H1 (cell line): ENCODE measurements around the gene ATF3. TPM values are rescaled to one million over a fixed set of nuclear protein-coding genes. Genes with fewer than 3 reads are reported as not detected.

Experiments
- CTCF ChIA-PET: fragments of 300-600 bp; sonication (Branson Sonifier 250); formaldehyde crosslinking; loops from one replicate; lab custom pipeline; 2021; ENCODE audit not compliant: partially characterized antibody; lab: Charles Lee
- POLR2A ChIA-PET: fragments of 300-600 bp; sonication (Branson Sonifier 250); formaldehyde crosslinking; loops from one replicate; lab custom pipeline; 2021; ENCODE audit warnings: inconsistent platforms; ENCODE audit not compliant: partially characterized antibody; lab: Charles Lee
- DNase-seq, 2 experiments: peaks; one replicate each; pipeline versions ENCODE4 v3.0.0 to v3.0.0-alpha.2; 2010 to 2022; ENCODE audit warnings: low spot score in 2 of 2, low read depth in 1 of 2, mixed read lengths in 1 of 2
- FAIRE-seq: peaks from 2 replicates; lab custom pipeline; 2011; peaks lifted over from hg19 to GRCh38; lab: Jason Lieb, UNC
- H2AFZ ChIP-seq: 2 replicates; pipeline ENCODE4 v1.8.1; 2012; ENCODE audit warnings: low read length, inconsistent platforms
- H2AK5ac ChIP-seq: 2 replicates; pipeline ENCODE4 v1.6.1; 2013; ENCODE audit warnings: low read depth, low read length
- H2BK120ac ChIP-seq: replicated peaks from 2 replicates; pipeline ENCODE3; 2013; ENCODE audit warnings: low read depth, low read length, inconsistent platforms
- H2BK12ac ChIP-seq: 2 replicates; pipeline ENCODE4 v1.6.1; 2013; ENCODE audit warnings: low read depth, low read length
- H2BK15ac ChIP-seq: 2 replicates; pipeline ENCODE4 v1.6.1; 2013; ENCODE audit warnings: low read length
- H2BK20ac ChIP-seq: 2 replicates; pipeline ENCODE4 v1.6.1; 2013; ENCODE audit warnings: low read length
- H2BK5ac ChIP-seq: 2 replicates; pipeline ENCODE4 v1.6.1; 2013; ENCODE audit warnings: low read depth, low read length
- H3K14ac ChIP-seq: 2 replicates; pipeline ENCODE4 v1.6.1; 2013; ENCODE audit warnings: inconsistent platforms; ENCODE audit not compliant: insufficient read length
- H3K18ac ChIP-seq: 2 replicates; pipeline ENCODE4 v1.6.1; 2013; ENCODE audit warnings: low read length; ENCODE audit errors: extremely low read depth
- H3K23ac ChIP-seq: 2 replicates; pipeline ENCODE4 v1.6.1; 2013; ENCODE audit warnings: inconsistent platforms; ENCODE audit not compliant: insufficient read length
- H3K23me2 ChIP-seq: 2 replicates; pipeline ENCODE4 v1.6.1; 2013; ENCODE audit warnings: low read depth, low read length
- H3K27ac ChIP-seq: 2 replicates; pipeline ENCODE4 v1.6.1; 2011; ENCODE audit warnings: low read depth, low read length, inconsistent platforms
- H3K27me3 ChIP-seq, 4 experiments: replicated peaks in 1 of 4; 1 replicate in 1 of 4; 2 replicates in 3 of 4; pipeline versions ENCODE4 v1.6.1 to v1.8.1; 2011 to 2013; ENCODE audit warnings: low read length in 3 of 4, mild to moderate bottlenecking in 3 of 4, inconsistent platforms in 2 of 4, mixed read lengths in 2 of 4, moderate library complexity in 1 of 4; ENCODE audit not compliant: control insufficient read depth in 3 of 4, insufficient read depth in 3 of 4; ENCODE audit errors: extremely low read depth in 1 of 4
- H3K36me3 ChIP-seq, 4 experiments: 2 replicates each; pipeline versions ENCODE4 v1.6.1 to v1.8.1; 2011 to 2013; ENCODE audit warnings: mild to moderate bottlenecking in 4 of 4, low read length in 3 of 4, moderate library complexity in 2 of 4, control low read depth in 1 of 4, inconsistent platforms in 1 of 4; ENCODE audit not compliant: insufficient read depth in 4 of 4, control insufficient read depth in 2 of 4
- H3K4ac ChIP-seq: replicated peaks from 2 replicates; pipeline ENCODE3; 2013; ENCODE audit warnings: low read length, low read depth, mixed read lengths, inconsistent platforms; ENCODE audit not compliant: insufficient read length
- H3K4me1 ChIP-seq, 4 experiments: replicated peaks in 1 of 4; 1 replicate in 1 of 4; 2 replicates in 3 of 4; pipeline versions ENCODE4 v1.6.1 to v1.8.1; 2011 to 2013; ENCODE audit warnings: low read length in 3 of 4, inconsistent platforms in 2 of 4, mixed read lengths in 1 of 4; ENCODE audit not compliant: insufficient read depth in 4 of 4, control insufficient read depth in 3 of 4
- H3K4me2 ChIP-seq, 2 experiments: 2 replicates each; pipeline versions ENCODE4 v1.6.1 to v1.8.1; 2011 to 2013; ENCODE audit warnings: low read depth in 2 of 2, low read length in 2 of 2, control low read depth in 1 of 2, inconsistent platforms in 1 of 2, mild to moderate bottlenecking in 1 of 2; ENCODE audit not compliant: insufficient read depth in 1 of 2
- H3K4me3 ChIP-seq, 4 experiments: fragments of 200-600, 300-600 bp in 1 of 4; sonication (generic), shearing (Covaris generic), sonication (Bioruptor Twin) in 1 of 4; 2 replicates each; pipeline versions ENCODE4 v1.5.1 to v1.8.1; 2011 to 2016; ENCODE audit warnings: low read length in 4 of 4, low read depth in 3 of 4, control low read depth in 2 of 4, inconsistent platforms in 2 of 4, mild to moderate bottlenecking in 2 of 4, mixed read lengths in 1 of 4, moderate library complexity in 1 of 4; ENCODE audit not compliant: insufficient read depth in 2 of 4; ENCODE audit errors: extremely low read depth in 1 of 4
- H3K56ac ChIP-seq: replicated peaks from 2 replicates; pipeline ENCODE3; 2013; ENCODE audit warnings: low read depth, mild to moderate bottlenecking, mixed read lengths, low read length, inconsistent platforms; ENCODE audit not compliant: insufficient read length
- H3K79me1 ChIP-seq: 2 replicates; pipeline ENCODE4 v1.6.1; 2013; ENCODE audit warnings: low read depth, low read length, control low read depth
- H3K79me2 ChIP-seq, 2 experiments: 2 replicates each; pipeline versions ENCODE4 v1.6.1 to v1.8.1; 2012 to 2013; ENCODE audit warnings: low read length in 2 of 2, mild to moderate bottlenecking in 2 of 2, inconsistent platforms in 1 of 2; ENCODE audit not compliant: insufficient read depth in 2 of 2, control insufficient read depth in 1 of 2
- H3K9ac ChIP-seq, 4 experiments: replicated peaks in 1 of 4; 1 replicate in 1 of 4; 2 replicates in 3 of 4; pipeline versions ENCODE4 v1.6.1 to v1.8.1; 2011 to 2013; ENCODE audit warnings: low read depth in 3 of 4, low read length in 3 of 4, control low read depth in 2 of 4, mild to moderate bottlenecking in 2 of 4, moderate library complexity in 2 of 4, inconsistent platforms in 1 of 4; ENCODE audit errors: extremely low read depth in 1 of 4
- H3K9me3 ChIP-seq, 2 experiments: 2 replicates each; pipeline versions ENCODE4 v1.6.1 to v1.8.1; 2012 to 2013; ENCODE audit warnings: mild to moderate bottlenecking in 2 of 2, moderate library complexity in 2 of 2, control low read depth in 1 of 2, inconsistent platforms in 1 of 2, low read depth in 1 of 2, low read length in 1 of 2, mixed read lengths in 1 of 2; ENCODE audit not compliant: insufficient read depth in 2 of 2
- H4K20me1 ChIP-seq, 2 experiments: replicated peaks in 1 of 2; 2 replicates each; pipeline versions ENCODE3 to v1.8.1; 2011 to 2013; ENCODE audit warnings: inconsistent platforms in 2 of 2, low read length in 2 of 2, mild to moderate bottlenecking in 1 of 2; ENCODE audit not compliant: insufficient read depth in 2 of 2, control insufficient read depth in 1 of 2
- H4K5ac ChIP-seq: 2 replicates; pipeline ENCODE4 v1.6.1; 2013; ENCODE audit warnings: low read length, low read depth, mixed read lengths, inconsistent platforms; ENCODE audit not compliant: insufficient read length
- H4K8ac ChIP-seq: 2 replicates; pipeline ENCODE4 v1.8.0; 2013; ENCODE audit warnings: mild to moderate bottlenecking, moderate library complexity, low read length, inconsistent platforms; ENCODE audit not compliant: insufficient read depth; ENCODE audit errors: extremely low read depth
- H4K91ac ChIP-seq: replicated peaks from 2 replicates; pipeline ENCODE3; 2013; ENCODE audit warnings: low read length, mixed read lengths, inconsistent platforms; ENCODE audit not compliant: insufficient read length
- BCL11A ChIP-seq, 2 experiments: IDR thresholded peaks; one replicate each; pipeline ENCODE4 v1.6.1; 2011; ENCODE audit warnings: low read depth in 2 of 2, low read length in 2 of 2, mild to moderate bottlenecking in 2 of 2
- JUN ChIP-seq: IDR thresholded peaks from 2 replicates; pipeline ENCODE4 v1.6.1; 2011; ENCODE audit warnings: low read depth, mild to moderate bottlenecking, improper control_type of control experiment, low read length
- KDM4A ChIP-seq: IDR thresholded peaks from one replicate; pipeline ENCODE4 v1.7.1; 2012; ENCODE audit warnings: low read depth, mild to moderate bottlenecking, moderate library complexity, low read length, inconsistent platforms; ENCODE audit not compliant: severe bottlenecking
- RAD21 ChIP-seq, 2 experiments: IDR thresholded peaks in 1 of 2; conservative IDR thresholded peaks in 1 of 2; 2 replicates each; pipeline ENCODE4 v1.6.1; 2011; ENCODE audit warnings: low read depth in 2 of 2, low read length in 2 of 2, improper control_type of control experiment in 1 of 2, inconsistent platforms in 1 of 2, mild to moderate bottlenecking in 1 of 2, moderate library complexity in 1 of 2
- RNF2 ChIP-seq: fragments of 200-900, 300-1000 bp; sonication (generic); IDR thresholded peaks from 2 replicates; pipeline ENCODE4 v1.7.1; 2016; ENCODE audit warnings: borderline replicate concordance, low read depth, mild to moderate bottlenecking, antibody characterized with exemption, low read length; ENCODE audit not compliant: poor library complexity, severe bottlenecking; ENCODE audit errors: missing control alignments
- SIX5 ChIP-seq: IDR thresholded peaks from 2 replicates; pipeline ENCODE4 v1.6.1; 2011; ENCODE audit warnings: mild to moderate bottlenecking, low read depth, low read length
- SP4 ChIP-seq: IDR thresholded peaks from 2 replicates; pipeline ENCODE4 v1.6.1; 2012; ENCODE audit warnings: low read length, inconsistent platforms
- WGBS, 2 experiments: shearing (Covaris generic) in 1 of 2; methylation state at CpG; one replicate each; pipeline versions ENCODE4 v1.1.6 to v1.1.7; 2013 to 2015; ENCODE audit warnings: low lambda C conversion rate in 2 of 2, mixed read lengths in 2 of 2, inconsistent platforms in 1 of 2, low coverage in 1 of 2, missing lambda C conversion rate in 1 of 2; ENCODE audit not compliant: insufficient replicate concordance in 2 of 2, insufficient coverage in 1 of 2, insufficient read length in 1 of 2; ENCODE audit errors: extremely low coverage in 1 of 2, missing lambda C conversion rate in 1 of 2; 5-methylcytosine and 5-hydroxymethylcytosine counted together
- polyA plus RNA-seq, 7 experiments: library from polyadenylated mRNA; depleted of rRNA in 3 of 7; stranded (reverse) in 5 of 7; unstranded in 2 of 7; fragments of >200 nt in 5 of 7; fragments of 200-250 nt in 2 of 7; gene quantifications; 1 replicate in 5 of 7; 2 replicates in 1 of 7; 4 replicates in 1 of 7; pipeline versions ENCODE4 v1.2.1 to v1.2.3, GENCODE V29; 2011 to 2013; ENCODE audit warnings: missing spikeins in 2 of 7, mixed read lengths in 2 of 7
- total RNA-seq: library from RNA; stranded (reverse); fragmentation: NEBNext Ultra II Directional; extraction: Animal tissue kit (Norgen Biotek cat#: 25700); gene quantifications from 2 replicates; pipeline ENCODE4 v1.2.1, GENCODE V29; 2021

The ATF3 gene
- total and polyA plus RNA-seq, 2 of the 8 experiments (the other 6 are each of a cell fraction or from before 2014, with no cell fraction given) = 12.2 to 27.7 TPM

GRCh38 chr1:212589446-212589845 lies 19.1 kb upstream of the ATF3 start:
- no peak overlapping the region for H3K18ac ChIP-seq
- no peak overlapping the region for H2BK20ac ChIP-seq
- no peak overlapping the region for H3K27ac ChIP-seq
- no peaks in the 10 kb centered on the region for H4K20me1 ChIP-seq
- no peaks in the 10 kb centered on the region for H3K36me3 ChIP-seq
- H3K23ac ChIP-seq = no peak overlapping the region
- no peak overlapping the region for H4K8ac ChIP-seq
- H3K79me1 ChIP-seq = no peaks in the 10 kb centered on the region
- no peaks in the 10 kb centered on the region for H3K79me2 ChIP-seq
- H2AFZ ChIP-seq = no peak overlapping the region
- no peak overlapping the region for H4K91ac ChIP-seq
- DNase-seq (no peak), FAIRE-seq (no peak)
- ChIA-PET POLR2A (interaction anchor here (0.6 to 1.3 kb wide), 3 partner anchors 19 to 281 kb away, joined by 3 to 5 read pairs (median 3); partner anchors contain the start of gene ATF3), CTCF (interaction anchor here (0.9 to 2.9 kb wide), 11 partner anchors 8 to 133 kb away, joined by 3 to 12 read pairs (median 5); partner anchors contain the start of gene ATF3)
- H3K4me2 ChIP-seq = no peak overlapping the region
- H3K56ac ChIP-seq = no peak overlapping the region
- H3K14ac ChIP-seq = no peak overlapping the region
- no peak overlapping the region for H3K4ac ChIP-seq
- peaks cover 0 to 9% (median 5%) of the 10 kb centered on the region in 4 experiments; a peak in 3 of 7 replicates for H3K4me1 ChIP-seq
- H4K5ac ChIP-seq = no peak overlapping the region
- H3K27me3 ChIP-seq = no peaks in the 10 kb centered on the region
- no peaks in the 10 kb centered on the region for H3K9me3 ChIP-seq
- H3K9ac ChIP-seq = no peak overlapping the region
- H2AK5ac ChIP-seq = no peak overlapping the region
- no peak overlapping the region for H3K4me3 ChIP-seq
- 89% methylated on average over 3 of the region's 3 CpGs; no CpG with 5 or more reads in 1 of the 2 experiments for WGBS, 2 experiments
- TF ChIP-seq JUN = no peak
- TF ChIP-seq KDM4A = no peak
- no peak for TF ChIP-seq RAD21 (IDR thresholded peaks at IDR 0.05 in 1 of 2, conservative IDR thresholded peaks at IDR 0.05 in 1 of 2; ENCODE audit: low read depth in 2 of 2, low read length in 2 of 2)
- TF ChIP-seq RNF2 = no peak
- no peak for TF ChIP-seq SIX5
- TF ChIP-seq SP4 = no peak
- no peak for TF ChIP-seq BCL11A (IDR thresholded peaks at IDR 0.05; ENCODE audit: low read depth in 2 of 2, low read length in 2 of 2)
- H2BK15ac ChIP-seq = no peak overlapping the region
- no peak overlapping the region for H2BK5ac ChIP-seq
- H3K23me2 ChIP-seq = no peaks in the 10 kb centered on the region
- no peak overlapping the region for H2BK120ac ChIP-seq
- no peak overlapping the region for H2BK12ac ChIP-seq
